AG09319 (cell line): ENCODE data around the gene GBF1.
"Not testable (repeated sequence)": the region's sequence is repeated elsewhere in the genome, so short reads cannot be mapped to it uniquely, and the experiment has no call there.

Experiments used
- DNase-seq: peaks from one replicate; pipeline ENCODE4 v3.0.0-alpha.2; 2010; ENCODE audit warnings: low read depth; ENCODE audit errors: extremely low read depth
- CTCF ChIP-seq: IDR thresholded peaks from 2 replicates; pipeline ENCODE4 v1.5.1; 2011; ENCODE audit warnings: low read depth, mild to moderate bottlenecking, inconsistent platforms, low read length, moderate library complexity

Gene GBF1

GRCh38 chr10:102208311-102209035 lies 36.9 kb upstream of the GBF1 start:
- DNase-seq: no peak
- TF ChIP-seq CTCF: no peak

- TF ChIP-seq CTCF: no peak
- no peak for DNase-seq
Measured at GRCh38 chr10:102211615-102212299, 33.6 kb upstream of the GBF1 start.

GRCh38 chr10:102213599-102213998 lies 31.7 kb upstream of the GBF1 start:
- not testable (repeated sequence) for DNase-seq

- no peak for DNase-seq
- no peak for TF ChIP-seq CTCF
Measured at GRCh38 chr10:102219370-102219769, 26.0 kb upstream of the GBF1 start.

GRCh38 chr10:102220612-102221011 lies 24.7 kb upstream of the GBF1 start:
- TF ChIP-seq CTCF: no peak
- no peak for DNase-seq

GRCh38 chr10:102222797-102223196 lies 22.5 kb upstream of the GBF1 start:
- no peak for TF ChIP-seq CTCF
- DNase-seq: no peak

GRCh38 chr10:102225646-102226541 lies 19.4 kb upstream of the GBF1 start, which contains the start of gene ELOVL3:
Gene ELOVL3 (plus strand): TSS chr10:102226299. CDS start chr10:102226549, 250 bp downstream.
- TF ChIP-seq CTCF: no peak
- DNase-seq: peak; percentile 80
